ENCODE measurements around the gene MRPL12. TPM values are rescaled to one million over a fixed set of nuclear protein-coding genes. Genes with fewer than 3 reads are reported as not detected.

The MRPL12 gene
- total RNA-seq, 1 experiment from 2014 or later = 157 TPM

GRCh38 chr17:81684442-81684911 is 18.7 kb upstream of the MRPL12 start:
- POLR2A ChIA-PET = no interaction called here
- BruUV-seq (replicated peaks) = TSS peak; percentile 82
- Histone ChIP-seq H3K27ac (ENCODE audit: low read length) (peak overlapping the region; percentile 96), H3K36me3 (ENCODE audit: control insufficient read depth, insufficient read depth, low read length) (peaks cover 22% of the 10 kb centered on the region; the same call in 1 of the 2 replicates), H3K27me3 (ENCODE audit: control insufficient read depth, insufficient read depth, low read length) (no peaks in the 10 kb centered on the region), H3K4me1 (ENCODE audit: control insufficient read depth, insufficient read depth, low read length) (peaks cover 23% of the 10 kb centered on the region), H3K4me3 (ENCODE audit: low read depth in 2 of 2, low read length in 2 of 2) (peak overlapping the region; percentile 71 to 78), H3K9me3 (ENCODE audit: control insufficient read depth, insufficient read depth, low read depth, low read length) (no peaks in the 10 kb centered on the region)
- CTCF ChIA-PET = interaction anchor here (1.1 kb wide), 1 partner anchor 9 kb away, joined by 3 read pairs; no protein-coding TSS in a partner anchor
- TF ChIP-seq CTCF (IDR thresholded peaks at IDR 0.05) = no peak
- no peak for TF ChIP-seq POLR2AphosphoS5 (IDR thresholded peaks at IDR 0.05; ENCODE audit: low read depth, low read length)
- no peak for TF ChIP-seq REST (IDR thresholded peaks at IDR 0.05; ENCODE audit: insufficient read depth in 1 of 2, low read depth in 2 of 2, low read length in 1 of 2)
- TF ChIP-seq TCF7L2 (IDR thresholded peaks at IDR 0.05; ENCODE audit: low read depth, low read length) = no peak
- TF ChIP-seq SIN3A (IDR thresholded peaks at IDR 0.05; ENCODE audit: borderline replicate concordance, insufficient read depth, low read depth, low read length) = no peak
- in situ Hi-C loops (cut with HindIII; ENCODE audit: low pct_unique_long_range_greater_than_20kb, low sequenced_read_pairs) (no loop called here), intact Hi-C loops (cut with micrococcal nuclease; ENCODE audit: unreplicated experiment) (no loop called here)
- DNase-seq (ENCODE audit: low read depth, low spot score) (no peak), ATAC-seq (no peak)

- intact Hi-C loops (cut with micrococcal nuclease; ENCODE audit: unreplicated experiment) = no loop called here
- TF ChIP-seq REST (IDR thresholded peaks at IDR 0.05; ENCODE audit: insufficient read depth in 1 of 2, low read depth in 2 of 2, low read length in 1 of 2) (no peak), SIN3A (IDR thresholded peaks at IDR 0.05; ENCODE audit: borderline replicate concordance, insufficient read depth, low read depth, low read length) (0 out of 2 replicates have a peak, but pooled peaks have one; percentile 15), CTCF (IDR thresholded peaks at IDR 0.05) (no peak), TCF7L2 (IDR thresholded peaks at IDR 0.05; ENCODE audit: low read depth, low read length) (no peak), POLR2AphosphoS5 (IDR thresholded peaks at IDR 0.05; ENCODE audit: low read depth, low read length) (no peak)
- Histone ChIP-seq H3K9me3 (ENCODE audit: control insufficient read depth, insufficient read depth, low read depth, low read length) (no peaks in the 10 kb centered on the region), H3K27ac (ENCODE audit: low read length) (peak overlapping the region; percentile 96), H3K4me3 (ENCODE audit: low read depth in 2 of 2, low read length in 2 of 2) (peak overlapping the region; percentile 71 to 78), H3K4me1 (ENCODE audit: control insufficient read depth, insufficient read depth, low read length) (peaks cover 23% of the 10 kb centered on the region), H3K36me3 (ENCODE audit: control insufficient read depth, insufficient read depth, low read length) (peaks cover 22% of the 10 kb centered on the region; the same call in 1 of the 2 replicates), H3K27me3 (ENCODE audit: control insufficient read depth, insufficient read depth, low read length) (no peaks in the 10 kb centered on the region)
- CTCF ChIA-PET = interaction anchor here (0.7 kb wide), 1 partner anchor 72 kb away, joined by 3 read pairs; no protein-coding TSS in a partner anchor
- BruUV-seq (replicated peaks) = no TSS peak
- DNase-seq (ENCODE audit: low read depth, low spot score) (no peak), ATAC-seq (no peak; the same call in 1 of the 2 replicates)
- POLR2A ChIA-PET = no interaction called here
- in situ Hi-C loops (cut with HindIII; ENCODE audit: low pct_unique_long_range_greater_than_20kb, low sequenced_read_pairs) = no loop called here
Measured at GRCh38 chr17:81685108-81685507, 18.1 kb upstream of the MRPL12 start.
